HG03095 (cell line): ENCODE measurements around the gene CPSF4.

Experiments used
- ATAC-seq: cut with Tn5 transposase; IDR thresholded peaks from one replicate; pipeline ENCODE4 v1.9.1; 2021; ENCODE audit warnings: moderate library complexity; ENCODE audit not compliant: unreplicated experiment

The CPSF4 gene

DNA sequence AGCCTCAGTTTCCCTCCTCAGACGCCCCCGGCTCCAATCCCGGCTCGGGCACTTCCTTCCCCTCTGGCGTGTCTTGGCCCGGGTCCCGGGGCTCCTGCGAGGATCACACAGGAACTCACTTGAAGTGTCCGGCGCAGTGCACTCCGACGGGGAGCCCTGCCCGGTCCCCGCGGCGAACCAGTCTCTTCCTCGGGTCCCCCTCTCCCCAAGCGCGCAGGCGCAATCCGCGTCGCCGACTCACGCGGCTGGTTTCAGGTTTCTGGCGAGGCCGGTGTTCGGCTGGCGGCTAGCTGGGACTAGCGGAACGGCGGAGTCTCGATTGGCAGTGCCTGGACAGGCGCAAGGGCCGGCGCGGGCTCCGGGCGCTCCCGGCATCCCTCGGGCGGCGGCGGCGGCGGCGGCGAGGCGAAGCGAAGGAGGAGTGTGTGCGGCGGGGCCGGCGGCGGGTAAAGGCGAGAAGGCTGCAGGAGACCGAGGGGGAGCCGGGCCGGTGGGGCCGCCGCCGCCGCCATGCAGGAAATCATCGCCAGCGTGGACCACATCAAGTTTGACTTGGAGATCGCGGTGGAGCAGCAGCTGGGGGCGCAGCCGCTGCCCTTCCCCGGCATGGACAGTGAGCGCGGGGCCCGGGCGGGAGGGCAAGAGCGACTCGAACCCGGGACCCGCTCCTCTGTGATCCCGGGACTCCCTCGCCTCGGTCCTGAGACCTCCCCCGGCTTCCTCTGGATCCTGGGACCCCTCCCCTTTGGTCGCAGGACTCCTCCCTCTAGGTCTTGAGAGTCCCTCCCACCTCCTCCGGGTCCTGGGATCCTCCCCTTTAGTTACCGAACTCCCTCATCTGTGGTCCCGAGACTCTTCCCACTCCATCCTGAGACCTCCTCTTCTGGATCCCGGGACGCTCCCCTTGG, at the start of gene CPSF4, which contains the start of gene PTCD1:
Gene CPSF4 (plus strand): TSS at position 371 of the 908 bp plus-strand sequence. CDS start 140 bp downstream, at position 511.
Gene PTCD1 (minus strand): TSS at position 226 of the 908 bp plus-strand sequence. CDS start 3,556 bp downstream, outside the sequence.
- ATAC-seq = peak; percentile 82

- ATAC-seq = no peak
These were observed 49.0 kb upstream of the CPSF4 start for GRCh38 chr7:99389772-99390171.

DNA sequence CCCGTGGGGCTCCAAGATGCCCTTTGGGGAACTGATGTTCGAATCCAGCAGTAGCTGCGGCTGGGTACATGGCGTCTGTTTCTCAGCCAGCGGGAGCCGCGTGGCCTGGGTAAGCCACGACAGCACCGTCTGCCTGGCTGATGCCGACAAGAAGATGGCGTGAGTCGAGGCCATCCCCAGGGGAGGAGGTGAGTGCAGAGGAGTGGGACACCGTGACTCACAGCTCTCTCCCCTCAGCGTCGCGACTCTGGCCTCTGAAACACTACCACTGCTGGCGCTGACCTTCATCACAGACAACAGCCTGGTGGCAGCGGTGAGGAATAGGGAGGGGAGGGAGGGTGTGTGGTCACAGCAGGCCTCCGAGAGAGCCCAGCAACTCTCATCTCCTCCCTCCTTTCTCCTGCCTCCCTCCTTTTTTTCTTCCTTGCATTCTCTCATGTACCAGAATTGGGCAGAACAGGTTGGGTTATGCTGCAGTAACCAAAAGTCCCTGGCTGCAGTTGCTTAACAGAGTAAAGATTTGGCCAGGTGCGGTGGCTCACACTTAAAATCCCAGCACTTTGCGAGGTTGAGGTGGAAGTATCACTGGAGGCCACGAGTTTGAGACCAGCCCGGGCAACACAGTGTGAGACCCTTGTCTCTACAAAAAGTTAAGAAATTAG, 47.7 kb upstream of the CPSF4 start:
- no peak for ATAC-seq

DNA sequence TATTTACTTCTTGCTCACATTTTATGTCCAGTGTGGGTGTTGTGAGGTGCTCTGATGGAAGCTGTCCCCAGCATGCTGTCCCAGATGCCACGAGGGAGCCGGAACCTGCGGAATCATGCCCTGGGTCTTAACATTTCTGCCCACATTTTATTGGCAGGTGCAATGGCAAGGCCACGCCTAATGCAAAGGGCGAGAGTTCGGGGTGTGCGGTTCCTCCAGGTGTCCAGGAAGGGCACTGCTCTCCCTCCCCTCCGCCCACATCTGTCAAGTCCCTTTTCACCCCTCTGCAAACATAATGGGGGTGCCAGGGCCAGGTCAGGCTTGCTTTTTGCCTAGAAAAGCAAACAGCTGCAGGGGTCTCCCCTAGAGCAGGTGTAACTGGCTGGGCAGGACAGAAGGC, 46.7 kb upstream of the CPSF4 start:
- no peak for ATAC-seq

GRCh38 chr7:99392659-99393354, 45.9 kb upstream of the CPSF4 start:
- no peak for ATAC-seq

DNA sequence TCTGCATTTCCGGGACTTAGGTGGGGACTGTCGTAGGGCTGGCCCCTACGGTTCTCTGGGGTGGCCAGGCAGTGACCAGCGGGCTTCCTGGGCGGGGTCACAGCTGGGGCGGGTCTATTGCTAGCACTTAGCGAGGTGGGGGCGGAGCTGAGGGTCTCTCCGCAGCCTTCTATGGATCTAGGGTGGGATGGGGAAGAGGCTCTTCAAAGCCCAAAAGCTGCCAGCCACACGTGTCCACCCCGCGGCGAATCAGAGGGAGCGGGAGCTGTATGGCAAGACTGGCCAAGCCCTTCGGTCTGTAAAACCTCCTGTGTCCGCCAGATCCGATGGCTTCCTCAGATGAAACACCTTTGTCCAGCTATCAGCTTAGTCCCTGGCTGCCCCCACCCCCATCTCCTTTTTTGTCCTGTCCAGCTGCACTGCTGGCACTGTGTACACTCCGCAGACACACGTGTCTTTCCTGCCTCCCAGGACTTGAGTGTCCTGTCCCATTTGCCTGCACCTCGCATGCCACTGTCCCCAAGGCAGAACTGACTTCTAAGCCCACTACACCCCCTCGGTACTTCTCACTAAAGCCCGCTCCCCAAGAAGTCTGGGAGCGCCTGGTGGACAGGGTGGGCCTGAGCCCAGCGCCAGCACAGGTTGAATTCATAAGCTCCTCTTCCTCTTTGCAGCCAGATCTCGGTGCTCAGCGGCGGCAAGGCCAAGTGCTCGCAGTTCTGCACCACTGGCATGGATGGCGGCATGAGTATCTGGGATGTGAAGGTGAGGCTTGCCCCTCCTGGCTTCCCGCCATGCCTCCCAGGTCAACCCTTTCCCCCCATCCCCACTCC, 45.2 kb upstream of the CPSF4 start:
- no peak for ATAC-seq

DNA sequence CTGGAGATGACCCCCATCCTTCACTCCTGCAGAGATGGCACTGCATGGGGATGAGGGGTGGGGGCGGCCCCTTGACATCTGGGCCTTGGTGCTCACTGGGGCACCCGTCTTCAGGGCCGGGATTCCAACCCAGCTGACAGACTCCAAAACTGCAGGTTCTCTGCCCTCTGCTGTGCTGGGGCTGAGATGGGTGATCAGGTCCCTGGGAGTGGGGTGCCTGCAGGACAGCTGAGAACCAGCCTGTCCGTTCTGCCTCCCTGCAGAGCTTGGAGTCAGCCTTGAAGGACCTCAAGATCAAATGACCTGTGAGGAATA, 44.6 kb upstream of the CPSF4 start:
- ATAC-seq = no peak

- no peak for ATAC-seq
These were observed 43.0 kb upstream of the CPSF4 start for GRCh38 chr7:99395616-99396327.

- ATAC-seq = no peak
These were observed 42.1 kb upstream of the CPSF4 start for GRCh38 chr7:99396418-99397296.

DNA sequence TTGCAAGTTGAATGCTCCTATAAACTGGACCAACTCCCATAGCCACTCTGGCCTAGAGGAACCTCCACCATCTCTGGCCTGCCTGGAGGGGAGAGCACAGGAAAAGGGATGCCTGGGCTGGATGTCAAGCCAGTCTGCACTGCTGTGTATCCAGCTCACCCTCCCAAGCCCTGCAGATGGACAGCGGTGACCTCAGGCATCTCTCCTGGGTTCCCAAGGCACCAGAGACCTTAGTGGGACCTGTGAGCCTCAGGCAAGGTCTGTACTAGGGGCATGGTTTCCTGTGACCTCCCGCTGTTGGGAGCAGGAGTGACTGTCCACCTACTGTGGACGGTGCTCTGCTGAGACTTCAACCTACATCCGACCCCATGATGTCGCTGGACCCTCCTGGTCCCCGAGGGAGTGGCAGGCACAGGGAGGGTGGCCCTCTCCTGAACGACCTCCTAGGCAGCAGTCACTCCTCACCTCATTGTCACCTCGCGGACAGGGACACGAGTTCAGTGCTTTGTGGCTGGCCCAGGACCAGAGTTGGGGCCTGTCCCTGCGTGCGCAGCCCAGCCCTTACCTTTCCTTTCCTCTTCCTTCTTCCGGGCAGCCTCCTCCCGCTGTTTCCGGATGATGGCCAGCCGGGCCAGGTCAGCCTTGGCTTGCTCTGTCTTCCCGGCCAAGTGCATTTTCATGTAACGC, 41.3 kb upstream of the CPSF4 start:
- ATAC-seq = no peak

DNA sequence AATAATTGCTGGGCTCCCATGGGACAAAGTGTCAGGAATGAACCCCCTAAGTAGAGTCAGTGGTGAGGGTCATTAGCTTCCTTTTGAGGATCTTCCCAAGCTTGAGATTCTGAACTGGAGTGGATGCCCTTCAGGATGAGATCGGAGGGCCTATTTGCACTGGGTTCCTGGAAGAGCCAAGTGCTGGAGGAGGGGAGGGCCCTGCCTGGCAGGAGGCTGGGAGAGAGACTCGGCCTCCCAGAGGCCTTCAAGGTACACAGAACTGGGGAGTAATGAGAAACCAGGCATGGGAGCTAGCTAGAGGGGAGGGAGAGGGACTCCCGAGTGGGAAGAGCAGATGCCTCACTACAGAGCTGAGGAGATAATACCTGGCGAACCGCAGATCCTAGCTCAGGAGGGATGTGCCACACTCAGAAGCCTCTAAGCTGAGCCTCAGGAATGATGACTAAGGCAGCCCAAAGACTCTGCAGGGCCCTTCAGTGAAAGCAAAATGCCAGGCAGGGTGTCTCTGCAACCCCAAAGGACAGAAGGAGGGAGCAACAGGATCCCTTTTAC, 39.8 kb upstream of the CPSF4 start:
- ATAC-seq = no peak

DNA sequence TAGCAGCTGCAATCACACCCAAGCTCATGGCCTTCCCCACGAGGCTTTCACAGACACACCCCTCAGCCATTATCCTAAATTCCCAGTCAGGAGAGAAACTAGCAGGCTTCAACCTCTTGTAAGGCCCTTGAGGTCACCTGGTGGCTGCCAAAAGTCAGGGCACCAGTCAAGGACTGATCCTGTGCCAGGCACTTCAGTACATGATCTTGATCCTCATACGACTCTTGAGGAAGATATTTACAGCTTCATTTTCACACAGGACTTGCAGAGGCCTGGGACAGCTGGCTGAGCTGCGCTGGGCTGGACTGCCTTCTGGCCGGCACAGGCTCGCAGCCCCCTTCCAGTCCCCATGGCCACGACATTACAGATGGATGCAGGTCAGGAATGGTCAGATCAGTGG, 39.1 kb upstream of the CPSF4 start:
- ATAC-seq = no peak

DNA sequence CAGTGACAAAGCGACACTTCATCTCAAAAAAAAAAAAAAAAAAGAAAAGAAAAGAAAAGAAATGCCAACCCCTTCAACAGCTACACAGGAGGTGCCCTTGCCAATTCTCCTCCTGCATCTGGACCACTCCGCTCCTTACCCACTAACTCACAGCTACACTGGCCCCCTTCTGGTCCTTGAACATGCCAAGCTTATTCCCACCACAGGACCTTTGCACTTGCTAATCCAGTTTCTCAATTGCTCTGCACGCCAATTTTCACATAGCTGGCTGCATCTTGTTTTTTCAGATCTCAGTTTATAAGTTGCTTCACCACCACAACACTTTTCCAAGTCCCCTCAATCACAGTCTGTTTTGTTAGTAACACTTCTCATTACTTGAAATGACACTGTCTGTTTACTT, 35.9 kb upstream of the CPSF4 start:
- no peak for ATAC-seq

GRCh38 chr7:99403764-99404163, 35.0 kb upstream of the CPSF4 start:
- no peak for ATAC-seq

DNA sequence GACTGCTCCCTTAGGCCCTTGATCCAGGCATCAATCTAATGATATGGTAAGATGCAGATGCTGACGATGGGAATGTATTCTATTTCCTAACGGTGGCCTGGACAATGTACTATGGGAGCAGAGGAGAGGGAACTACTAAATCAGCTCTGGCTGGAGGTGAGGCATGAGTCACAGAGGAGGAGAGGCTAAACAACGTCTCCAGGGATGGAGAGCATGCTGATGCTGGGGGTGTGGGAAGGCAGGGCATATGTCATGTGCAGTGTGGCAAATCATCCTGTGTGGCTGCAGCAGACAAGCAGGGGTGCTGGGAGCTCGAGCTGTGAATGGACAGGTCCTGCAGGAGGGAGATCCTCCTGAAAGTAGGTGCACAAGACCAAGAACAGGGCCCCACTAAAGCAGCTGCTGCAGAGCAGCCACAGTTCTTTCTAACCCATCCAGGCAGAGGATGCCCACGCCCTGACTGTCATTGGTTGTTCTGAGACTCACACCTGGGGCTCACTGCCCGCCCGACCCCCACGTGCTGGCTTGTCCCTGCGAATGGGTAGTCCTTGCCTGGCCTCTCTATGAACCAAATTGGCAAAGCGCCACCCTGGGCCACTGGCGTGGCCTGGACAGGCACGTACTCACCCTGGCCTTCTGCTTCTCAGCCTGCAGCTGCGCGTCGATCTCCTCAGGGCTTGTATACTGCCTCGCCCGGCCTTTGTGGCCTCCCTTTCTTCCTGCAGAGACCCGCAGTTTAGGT, 34.3 kb upstream of the CPSF4 start:
- no peak for ATAC-seq

GRCh38 chr7:99404977-99405320, 33.8 kb upstream of the CPSF4 start:
- ATAC-seq = no peak

- ATAC-seq = no peak
These were observed 32.2 kb upstream of the CPSF4 start for GRCh38 chr7:99406557-99406956.
